Tibial nerve (tissue), 4 donors: Measurements from ENCODE around the gene KASH5. TPM values are rescaled to one million over a fixed set of nuclear protein-coding genes. Genes with fewer than 3 reads are reported as not detected.

ENCODE experiments used
- DNase-seq, 2 donors: peaks; one replicate each; pipeline ENCODE4 v3.0.0-alpha.2; 2019; ENCODE audit warnings: low spot score in 2 of 2
- H3K27ac ChIP-seq, 4 donors: fragments of 200-600 bp; sonication (generic) in 3 of 4; one replicate each; pipeline ENCODE4 v1.5.1; 2017 to 2019; ENCODE audit warnings: mild to moderate bottlenecking in 1 of 4
- H3K27me3 ChIP-seq, 2 donors: fragments of 200-600 bp; sonication (generic) in 1 of 2; one replicate each; pipeline versions ENCODE4 v1.5.1 to v1.6.0; 2017 to 2019
- H3K36me3 ChIP-seq, 3 donors: fragments of 200-600 bp; sonication (generic); one replicate each; pipeline ENCODE4 v1.5.1; 2018 to 2019
- H3K4me1 ChIP-seq, 4 donors: fragments of 200-600 bp; sonication (generic) in 3 of 4; one replicate each; pipeline ENCODE4 v1.5.1; 2017 to 2019
- H3K4me3 ChIP-seq, 4 donors: fragments of 200-600 bp; sonication (generic) in 3 of 4; one replicate each; pipeline ENCODE4 v1.5.1; 2017 to 2019; ENCODE audit warnings: mild to moderate bottlenecking in 1 of 4, moderate library complexity in 1 of 4
- H3K9me3 ChIP-seq, 4 donors: fragments of 200-600 bp; sonication (generic) in 3 of 4; one replicate each; pipeline ENCODE4 v1.5.1; 2017 to 2019
- EP300 ChIP-seq, 2 donors: sonication (generic); formaldehyde crosslinking; IDR thresholded peaks; one replicate each; pipeline ENCODE4 v1.6.1; 2017; ENCODE audit warnings: antibody characterized with exemption in 2 of 2, mild to moderate bottlenecking in 1 of 2
- POLR2A ChIP-seq, 2 donors: fragments of 450-650 bp; IDR thresholded peaks; one replicate each; pipeline ENCODE4 v1.6.1; 2017; ENCODE audit warnings: antibody characterized with exemption in 2 of 2, mild to moderate bottlenecking in 2 of 2, moderate library complexity in 2 of 2
- WGBS, 2 donors: methylation state at CpG; one replicate each; pipeline ENCODE4 v1.1.5; 2018; 5-methylcytosine and 5-hydroxymethylcytosine counted together
- total RNA-seq, 4 donors: library from RNA; depleted of rRNA; stranded (reverse); fragments of >200 nt; gene quantifications; one replicate each; pipeline ENCODE4 v1.1.0, GENCODE V29; 2016
- TF ChIP-seq, protein P1 (sequence below), 5 experiments: fragments of 200-600 bp in 3 of 5; fragments of 450-650 bp in 2 of 5; sonication (generic) in 3 of 5; IDR thresholded peaks; one replicate each; pipeline ENCODE4 v1.5.1; 2016 to 2019; ENCODE audit warnings: antibody characterized with exemption in 5 of 5, mild to moderate bottlenecking in 3 of 5, moderate library complexity in 2 of 5

KASH5 gene
- total RNA-seq, 4 donors from 2014 or later = not detected

DNA sequence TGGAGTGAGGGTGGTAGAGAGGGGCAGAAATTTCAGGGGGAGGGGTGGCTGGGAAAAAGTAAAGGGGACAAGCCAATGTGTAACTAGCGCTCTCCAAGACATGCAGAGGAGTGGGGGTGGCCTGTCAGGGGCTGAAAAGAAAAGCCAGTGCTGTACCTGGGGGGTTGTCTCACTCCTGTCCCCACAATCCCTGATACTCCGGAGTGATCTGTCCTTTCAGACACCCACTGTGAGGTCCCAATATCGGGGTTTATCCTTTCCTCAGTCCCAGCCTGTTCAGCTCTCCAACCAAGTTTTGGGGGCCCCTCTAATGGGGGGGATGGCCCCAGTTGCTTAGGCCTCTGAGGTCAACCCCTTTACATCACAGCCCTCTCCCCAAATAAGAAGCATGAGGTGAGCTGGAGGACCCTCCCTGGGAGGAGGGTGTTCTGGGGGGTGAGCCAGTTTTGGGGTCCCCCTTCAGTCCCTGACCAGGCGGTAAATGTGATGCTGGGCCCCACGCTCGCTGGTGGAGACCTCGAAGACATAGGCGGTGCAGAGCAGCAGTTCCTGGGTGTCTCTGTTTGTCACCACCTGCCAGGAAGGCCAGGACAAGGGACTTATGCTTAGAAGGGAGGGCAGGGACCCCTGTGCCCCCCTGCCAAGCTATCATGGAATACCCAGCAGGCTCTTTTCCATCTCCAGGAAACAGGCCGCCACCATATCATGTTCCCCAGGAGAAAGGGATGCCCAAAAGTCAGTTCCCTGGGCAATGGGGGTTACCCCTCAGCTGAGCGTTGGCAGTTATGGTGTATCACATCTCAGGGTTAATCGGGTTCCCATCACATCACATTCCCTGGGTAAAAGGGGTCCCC, 47.0 kb upstream of the KASH5 start:
- TF ChIP-seq EP300 (IDR thresholded peaks at IDR 0.05) = no peak
- TF ChIP-seq, protein P1, sequence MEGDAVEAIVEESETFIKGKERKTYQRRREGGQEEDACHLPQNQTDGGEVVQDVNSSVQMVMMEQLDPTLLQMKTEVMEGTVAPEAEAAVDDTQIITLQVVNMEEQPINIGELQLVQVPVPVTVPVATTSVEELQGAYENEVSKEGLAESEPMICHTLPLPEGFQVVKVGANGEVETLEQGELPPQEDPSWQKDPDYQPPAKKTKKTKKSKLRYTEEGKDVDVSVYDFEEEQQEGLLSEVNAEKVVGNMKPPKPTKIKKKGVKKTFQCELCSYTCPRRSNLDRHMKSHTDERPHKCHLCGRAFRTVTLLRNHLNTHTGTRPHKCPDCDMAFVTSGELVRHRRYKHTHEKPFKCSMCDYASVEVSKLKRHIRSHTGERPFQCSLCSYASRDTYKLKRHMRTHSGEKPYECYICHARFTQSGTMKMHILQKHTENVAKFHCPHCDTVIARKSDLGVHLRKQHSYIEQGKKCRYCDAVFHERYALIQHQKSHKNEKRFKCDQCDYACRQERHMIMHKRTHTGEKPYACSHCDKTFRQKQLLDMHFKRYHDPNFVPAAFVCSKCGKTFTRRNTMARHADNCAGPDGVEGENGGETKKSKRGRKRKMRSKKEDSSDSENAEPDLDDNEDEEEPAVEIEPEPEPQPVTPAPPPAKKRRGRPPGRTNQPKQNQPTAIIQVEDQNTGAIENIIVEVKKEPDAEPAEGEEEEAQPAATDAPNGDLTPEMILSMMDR (IDR thresholded peaks at IDR 0.05) = no peak
- no peak for TF ChIP-seq POLR2A (IDR thresholded peaks at IDR 0.05)
- 91% methylated on average over 10 to 11 of the region's 11 CpGs for WGBS, 2 donors
- Histone ChIP-seq H3K9me3 (no peaks in the 10 kb centered on the region), H3K27me3 (peaks cover 0 to 17% of the 10 kb centered on the region in 2 donors), H3K36me3 (peaks cover 0 to 55% (median 0%) of the 10 kb centered on the region in 3 donors), H3K27ac (peak overlapping the region in 3 of 4 donors; percentile 68 to 88 (median 85)), H3K4me1 (peaks cover 0 to 37% (median 8%) of the 10 kb centered on the region in 4 donors), H3K4me3 (no peak overlapping the region)
- DNase-seq = no peak

DNA sequence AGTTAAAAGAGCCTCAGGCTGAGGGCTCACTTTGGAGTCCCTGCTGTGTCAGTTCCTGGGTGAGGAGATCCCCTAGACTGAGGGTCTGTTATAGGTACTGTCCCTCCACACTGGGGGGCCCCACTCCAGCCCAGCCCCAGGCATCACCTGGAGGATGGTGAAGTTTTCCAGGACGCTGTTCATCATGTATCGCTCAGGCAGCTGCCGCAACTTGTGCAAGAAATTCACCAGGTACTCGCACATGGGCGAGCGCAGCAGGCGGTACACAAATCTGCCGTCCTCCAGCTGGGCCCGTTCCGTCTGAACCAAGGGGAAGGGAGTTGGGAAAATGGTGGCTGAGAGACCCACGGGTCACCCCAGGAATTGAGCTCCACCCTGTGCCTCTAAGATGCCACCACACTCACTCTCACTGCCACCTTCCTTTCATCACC, 45.7 kb upstream of the KASH5 start:
- 93 to 96% methylated on average over 11 of the region's 11 CpGs for WGBS, 2 donors
- Histone ChIP-seq H3K9me3 (no peaks in the 10 kb centered on the region), H3K36me3 (peaks cover 0 to 67% (median 0%) of the 10 kb centered on the region in 3 donors), H3K27me3 (peaks cover 0 to 17% of the 10 kb centered on the region in 2 donors), H3K27ac (no peak overlapping the region), H3K4me3 (no peak overlapping the region), H3K4me1 (peaks cover 0 to 34% (median 8%) of the 10 kb centered on the region in 4 donors)
- TF ChIP-seq POLR2A (IDR thresholded peaks at IDR 0.05) = no peak
- TF ChIP-seq EP300 (IDR thresholded peaks at IDR 0.05) = no peak
- TF ChIP-seq, protein P1 (IDR thresholded peaks at IDR 0.05) = no peak
- DNase-seq = no peak

- WGBS, 2 donors = 95 to 100% methylated on average over 5 to 7 of the region's 7 CpGs
- no peak for DNase-seq
- TF ChIP-seq POLR2A (IDR thresholded peaks at IDR 0.05) (no peak), EP300 (IDR thresholded peaks at IDR 0.05) (no peak)
- TF ChIP-seq, protein P1 (IDR thresholded peaks at IDR 0.05) = no peak
- Histone ChIP-seq H3K27ac (no peak overlapping the region), H3K9me3 (no peaks in the 10 kb centered on the region), H3K27me3 (peaks cover 0 to 11% of the 10 kb centered on the region in 2 donors), H3K4me3 (no peak overlapping the region), H3K4me1 (peaks cover 0 to 28% (median 8%) of the 10 kb centered on the region in 4 donors), H3K36me3 (peaks cover 0 to 75% (median 0%) of the 10 kb centered on the region in 3 donors)
Measured at GRCh38 chr19:49343123-49343522, 44.9 kb upstream of the KASH5 start.

- H3K9me3 ChIP-seq = no peaks in the 10 kb centered on the region
- no peaks in the 10 kb centered on the region for H3K27me3 ChIP-seq
- DNase-seq = no peak
- no peak for TF ChIP-seq EP300 (IDR thresholded peaks at IDR 0.05)
- TF ChIP-seq, protein P1 (IDR thresholded peaks at IDR 0.05) = no peak
- no peak for TF ChIP-seq POLR2A (IDR thresholded peaks at IDR 0.05)
- WGBS, 2 donors = 83% methylated on average over 11 of the region's 11 CpGs
- H3K36me3 ChIP-seq = peaks cover 0 to 92% (median 0%) of the 10 kb centered on the region in 3 donors
- H3K4me3 ChIP-seq = no peak overlapping the region
- no peak overlapping the region for H3K27ac ChIP-seq
- H3K4me1 ChIP-seq = peaks cover 0 to 12% (median 4%) of the 10 kb centered on the region in 4 donors
Measured at GRCh38 chr19:49344505-49345423, 43.3 kb upstream of the KASH5 start.
